K562 (cell line): Measurements from ENCODE around the gene KCNAB1. TPM values are rescaled to one million over a fixed set of nuclear protein-coding genes. Genes with fewer than 3 reads are reported as not detected.

Experiments
- ATAC-seq: fragments of 200-7000 bp; cut with Tn5 transposase; 3 replicates; pipeline ENCODE4 v1.9.1; 2020; ENCODE audit warnings: moderate library complexity
- BruUV-seq: library from RNA; stranded (reverse); fragments of 400-500 nt; replicated peaks from 2 replicates; lab custom pipeline; 2021; lab: Mats Ljungman, UMichigan
- CTCF ChIA-PET: fragments of 300-600 bp; formaldehyde crosslinking; extraction: SDS; loops from one replicate; lab custom pipeline; 2021; ENCODE audit warnings: low intra/inter-chr PET ratio; lab: Yijun Ruan, JAX
- POLR2A ChIA-PET: fragments of 300-600, 350-650 bp; sonication (Branson Sonifier 250); formaldehyde crosslinking; extraction: SDS; loops from one replicate; lab custom pipeline; 2021; ENCODE audit warnings: antibody characterized with exemption, inconsistent platforms; lab: Yijun Ruan, JAX
- DNase-seq, 4 experiments: peaks; one replicate each; pipeline versions ENCODE4 v3.0.0 to v3.0.0-alpha.2; 2011 to 2018; ENCODE audit warnings: low spot score in 3 of 4, mixed read lengths in 3 of 4; ENCODE audit errors: extremely low read depth in 1 of 4
- FAIRE-seq: peaks from 2 replicates; lab custom pipeline; 2011; peaks lifted over from hg19 to GRCh38; lab: Jason Lieb, UNC
- H2AFZ ChIP-seq: 2 replicates; pipeline ENCODE4 v1.6.0; 2011; ENCODE audit warnings: low read depth, low read length, control low read depth, inconsistent platforms
- H3K27ac ChIP-seq: fragments of 200-600 bp; 3 replicates; pipeline ENCODE4 v1.8.0; 2011; ENCODE audit warnings: low read depth, mild to moderate bottlenecking, control low read depth, inconsistent platforms, low read length, moderate library complexity, mixed read lengths; ENCODE audit errors: extremely low read depth
- H3K27me3 ChIP-seq, 2 experiments: fragments of 300-600 bp in 1 of 2; 2 replicates in 1 of 2; 3 replicates in 1 of 2; pipeline versions ENCODE4 v1.6.0 to v1.8.0; 2011; ENCODE audit warnings: inconsistent platforms in 2 of 2, low read length in 2 of 2, mild to moderate bottlenecking in 1 of 2, mixed read lengths in 1 of 2, moderate library complexity in 1 of 2; ENCODE audit not compliant: control insufficient read depth in 2 of 2, insufficient read depth in 2 of 2
- H3K36me3 ChIP-seq: fragments of 300-600 bp; 3 replicates; pipeline ENCODE4 v1.8.0; 2011; ENCODE audit warnings: mild to moderate bottlenecking, low read length, inconsistent platforms; ENCODE audit not compliant: control insufficient read depth, insufficient read depth
- H3K4me1 ChIP-seq, 2 experiments: fragments of 200-600 bp in 1 of 2; replicated peaks in 1 of 2; 2 replicates in 1 of 2; 3 replicates in 1 of 2; pipeline versions ENCODE4 v1.5.1 to v1.8.0; 2011; ENCODE audit warnings: inconsistent platforms in 2 of 2, low read length in 2 of 2, mild to moderate bottlenecking in 1 of 2, mixed read lengths in 1 of 2, moderate library complexity in 1 of 2; ENCODE audit not compliant: control insufficient read depth in 2 of 2, insufficient read depth in 2 of 2
- H3K4me2 ChIP-seq: 2 replicates; pipeline ENCODE4 v1.6.1; 2011; ENCODE audit warnings: low read length, control low read depth, inconsistent platforms, mixed read lengths; ENCODE audit not compliant: insufficient read depth
- H3K4me3 ChIP-seq: fragments of 200-600 bp; sonication (generic), shearing (Covaris generic); 2 replicates; pipeline ENCODE4 v1.5.1; 2016; ENCODE audit warnings: control low read depth, inconsistent platforms
- H3K79me2 ChIP-seq: fragments of 200-600 bp; 3 replicates; pipeline ENCODE4 v1.8.0; 2011; ENCODE audit warnings: low read length, inconsistent platforms; ENCODE audit not compliant: control insufficient read depth, insufficient read depth
- H3K9ac ChIP-seq, 2 experiments: 2 replicates each; pipeline versions ENCODE4 v1.6.0 to v1.6.1; 2011; ENCODE audit warnings: low read depth in 2 of 2, low read length in 2 of 2, control low read depth in 1 of 2, inconsistent platforms in 1 of 2, mild to moderate bottlenecking in 1 of 2, mixed read lengths in 1 of 2; ENCODE audit not compliant: insufficient read depth in 1 of 2
- H3K9me1 ChIP-seq: one replicate; pipeline ENCODE4 v1.6.0; 2011; ENCODE audit warnings: inconsistent platforms, mild to moderate bottlenecking, low read length, moderate library complexity; ENCODE audit not compliant: control insufficient read depth, insufficient read depth
- H3K9me3 ChIP-seq: replicated peaks from 2 replicates; pipeline ENCODE4 v1.5.1; 2011; ENCODE audit warnings: low read depth, low read length, inconsistent platforms; ENCODE audit not compliant: control insufficient read depth, insufficient read depth
- H4K20me1 ChIP-seq: replicated peaks from 2 replicates; pipeline ENCODE4 v1.6.1; 2011; ENCODE audit warnings: low read length, inconsistent platforms, mixed read lengths; ENCODE audit not compliant: control insufficient read depth, insufficient read depth
- BRD9 ChIP-seq: fragments of 450-650 bp; IDR thresholded peaks from 2 replicates; pipeline ENCODE4 v1.6.1; 2018; ENCODE audit warnings: low read depth; ENCODE audit not compliant: partially characterized antibody
- PYGO2 ChIP-seq: fragments of 450-650 bp; IDR thresholded peaks from 2 replicates; pipeline ENCODE4 v1.6.1; 2016; ENCODE audit warnings: mild to moderate bottlenecking, missing genetic modification characterization, moderate library complexity, missing compliant biosample characterization
- RBBP5 ChIP-seq: fragments of 200-600 bp; sonication (generic); IDR thresholded peaks from 2 replicates; pipeline ENCODE4 v1.6.1; 2012; ENCODE audit warnings: borderline replicate concordance, mild to moderate bottlenecking, low read length, control low read depth, inconsistent platforms; ENCODE audit not compliant: insufficient read depth, poor library complexity, severe bottlenecking
- ZHX1 ChIP-seq: fragments of 150-350 bp; conservative IDR thresholded peaks from 2 replicates; pipeline ENCODE4 v1.6.1; 2014; ENCODE audit warnings: low read length
- in situ Hi-C: fragments of 300-500 bp; cut with MboI; formaldehyde crosslinking; loops from 4 replicates; pipeline ENCODE4 v1.15.0; 2018; ENCODE audit warnings: inconsistent platforms, mixed read lengths
- intact Hi-C: fragments of 100-400 bp; cut with micrococcal nuclease; formaldehyde crosslinking; loops from 2 replicates; pipeline ENCODE4 v1.14.2; 2022
- polyA plus RNA-seq, 8 experiments: library from polyadenylated mRNA; depleted of rRNA in 4 of 8; stranded (reverse) in 5 of 8; unstranded in 3 of 8; fragments of >200 nt; fragmentation: Nextera tagmentation in 2 of 8; fragmentation: Illumina TruSeq in 1 of 8; extraction: Ambion mirVana in 2 of 8; extraction: Trizol in 1 of 8; gene quantifications; 2 replicates each; pipeline versions ENCODE4 v1.2.1 to v1.2.3, GENCODE V29; 2011 to 2014; ENCODE audit warnings: inconsistent platforms in 1 of 8, missing spikeins in 1 of 8
- total RNA-seq, 7 experiments: library from RNA; depleted of rRNA in 6 of 7; stranded (reverse); fragments of >200 nt in 6 of 7; fragmentation: Illumina TruSeq in 2 of 7; extraction: Trizol in 2 of 7; gene quantifications; 2 replicates each; pipeline versions ENCODE4 v1.2.1 to v1.2.3, GENCODE V29; 2011 to 2021; ENCODE audit warnings: low replicate concordance in 1 of 7

Gene KCNAB1
- total and polyA plus RNA-seq, 9 of the 15 experiments (the other 6 are each of a cell fraction or from before 2014, with no cell fraction given), result 0.14 to 1.2 (median 0.51) TPM

GRCh38 chr3:156180077-156180476, 59.7 kb downstream of the KCNAB1 start:
- H3K9ac ChIP-seq, result no peak overlapping the region
- ATAC-seq (no peak), DNase-seq (no peak)
- peaks cover 0 to 3% of the 10 kb centered on the region in 2 experiments; a peak in 1 of 5 replicates for H3K4me1 ChIP-seq
- no peak for TF ChIP-seq BRD9
- no peak for TF ChIP-seq ZHX1
- TF ChIP-seq PYGO2 (tag), result no peak
- TF ChIP-seq RBBP5, result no peak
- TF ChIP-seq, all 486 proteins: peak for 0
- no TSS peak for BruUV-seq
- no peaks in the 10 kb centered on the region for H3K9me3 ChIP-seq
- intact Hi-C loops (no loop called here), in situ Hi-C loops (no loop called here)
- no peak overlapping the region for H3K4me3 ChIP-seq
- no peak overlapping the region for H3K4me2 ChIP-seq
- no peaks in the 10 kb centered on the region for H4K20me1 ChIP-seq
- FAIRE-seq, result no peak
- no peak overlapping the region for H2AFZ ChIP-seq
- ChIA-PET CTCF (no interaction called here), POLR2A (no interaction called here)
- H3K27ac ChIP-seq, result no peak overlapping the region
- H3K27me3 ChIP-seq, result peaks cover 14 to 24% of the 10 kb centered on the region in 2 experiments; a peak in 3 of 5 replicates
- H3K9me1 ChIP-seq, result no peaks in the 10 kb centered on the region
- no peaks in the 10 kb centered on the region for H3K79me2 ChIP-seq
- H3K36me3 ChIP-seq, result no peaks in the 10 kb centered on the region
